ENCODE measurements around the gene LRRC56. TPM values are rescaled to one million over a fixed set of nuclear protein-coding genes. Genes with fewer than 3 reads are reported as not detected.

The LRRC56 gene
- total and polyA plus RNA-seq, 2 of the 13 experiments (the other 11 are each of a cell fraction or from before 2014, with no cell fraction given) = 0.11 to 0.29 TPM

DNA sequence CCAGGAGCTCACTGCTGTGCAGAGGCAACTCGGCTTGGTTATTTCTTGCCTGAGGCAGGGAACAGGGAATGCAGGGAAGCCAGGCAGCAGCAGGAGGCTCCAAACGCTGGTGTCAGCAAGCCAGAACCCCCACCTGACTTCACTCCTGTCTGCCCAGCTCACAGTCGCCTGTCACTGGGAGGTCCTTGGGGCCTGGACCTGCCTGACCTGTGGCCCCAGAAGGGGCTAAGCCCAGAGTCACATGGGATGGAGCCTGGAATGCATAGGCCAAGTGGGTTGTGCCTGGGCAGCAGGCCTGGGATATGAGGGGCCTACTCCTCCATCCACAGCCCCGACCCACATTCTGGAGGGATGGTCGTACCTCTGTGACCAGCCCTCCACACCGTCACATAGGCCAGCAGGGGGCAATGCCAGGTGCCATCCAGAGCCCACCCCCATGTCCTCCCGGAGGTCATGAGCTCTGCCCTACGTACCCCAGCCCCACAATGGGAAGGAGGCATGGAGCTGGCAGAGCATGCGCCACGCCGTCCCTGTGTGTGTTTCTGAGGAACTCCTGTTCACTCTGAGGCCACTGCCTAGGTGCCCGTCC, 28.7 kb downstream of the LRRC56 start (continued):
- TF ChIP-seq, protein P1, sequence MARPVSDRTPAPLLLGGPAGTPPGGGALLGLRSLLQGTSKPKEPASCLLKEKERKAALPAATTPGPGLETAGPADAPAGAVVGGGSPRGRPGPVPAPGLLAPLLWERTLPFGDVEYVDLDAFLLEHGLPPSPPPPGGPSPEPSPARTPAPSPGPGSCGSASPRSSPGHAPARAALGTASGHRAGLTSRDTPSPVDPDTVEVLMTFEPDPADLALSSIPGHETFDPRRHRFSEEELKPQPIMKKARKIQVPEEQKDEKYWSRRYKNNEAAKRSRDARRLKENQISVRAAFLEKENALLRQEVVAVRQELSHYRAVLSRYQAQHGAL (CRISPR knock-in tag; IDR thresholded peaks at IDR 0.05; ENCODE audit: not compliant biosample characterization) = no peak
- no peak for TF ChIP-seq ZNF121 (CRISPR knock-in tag; IDR thresholded peaks at IDR 0.05)
- no peak for TF ChIP-seq ZNF234 (CRISPR knock-in tag; conservative IDR thresholded peaks at IDR 0.05)
- no peak for TF ChIP-seq CEBPG (CRISPR knock-in tag; IDR thresholded peaks at IDR 0.05)
- no peak for TF ChIP-seq THAP11 (CRISPR knock-in tag; IDR thresholded peaks at IDR 0.05)
- TF ChIP-seq, protein P2, sequence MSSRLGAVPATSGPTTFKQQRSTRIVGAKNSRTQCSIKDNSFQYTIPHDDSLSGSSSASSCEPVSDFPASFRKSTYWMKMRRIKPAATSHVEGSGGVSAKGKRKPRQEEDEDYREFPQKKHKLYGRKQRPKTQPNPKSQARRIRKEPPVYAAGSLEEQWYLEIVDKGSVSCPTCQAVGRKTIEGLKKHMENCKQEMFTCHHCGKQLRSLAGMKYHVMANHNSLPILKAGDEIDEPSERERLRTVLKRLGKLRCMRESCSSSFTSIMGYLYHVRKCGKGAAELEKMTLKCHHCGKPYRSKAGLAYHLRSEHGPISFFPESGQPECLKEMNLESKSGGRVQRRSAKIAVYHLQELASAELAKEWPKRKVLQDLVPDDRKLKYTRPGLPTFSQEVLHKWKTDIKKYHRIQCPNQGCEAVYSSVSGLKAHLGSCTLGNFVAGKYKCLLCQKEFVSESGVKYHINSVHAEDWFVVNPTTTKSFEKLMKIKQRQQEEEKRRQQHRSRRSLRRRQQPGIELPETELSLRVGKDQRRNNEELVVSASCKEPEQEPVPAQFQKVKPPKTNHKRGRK (CRISPR knock-in tag; IDR thresholded peaks at IDR 0.05) = no peak
- no peak for TF ChIP-seq FOXM1 (CRISPR knock-in tag; IDR thresholded peaks at IDR 0.05)
- no peak; the same call in 1 of the 2 replicates for TF ChIP-seq MED1 (CRISPR knock-in tag; IDR thresholded peaks at IDR 0.05)
- TF ChIP-seq ZNF232 (CRISPR knock-in tag; IDR thresholded peaks at IDR 0.05; ENCODE audit: borderline replicate concordance) = no peak
- peak; percentile 76 for TF ChIP-seq TEAD3 (CRISPR knock-in tag; optimal IDR thresholded peaks at IDR 0.05; ENCODE audit: borderline replicate concordance)
- TF ChIP-seq HDAC1 (CRISPR knock-in tag; IDR thresholded peaks at IDR 0.05) = no peak
- no peak for TF ChIP-seq FOXA3 (CRISPR knock-in tag; IDR thresholded peaks at IDR 0.05)
- TF ChIP-seq ZFP91 (CRISPR knock-in tag; IDR thresholded peaks at IDR 0.05; ENCODE audit: borderline replicate concordance) = no peak; the same call in 1 of the 2 replicates
- no peak for TF ChIP-seq CEBPB (IDR thresholded peaks at IDR 0.05; ENCODE audit: borderline replicate concordance, low read depth, low read length)
- no peak for TF ChIP-seq ZNF260 (CRISPR knock-in tag; IDR thresholded peaks at IDR 0.05; ENCODE audit: borderline replicate concordance, low read depth)
- no peak for TF ChIP-seq ZSCAN9 (CRISPR knock-in tag; IDR thresholded peaks at IDR 0.05; ENCODE audit: borderline replicate concordance)
- TF ChIP-seq SP140L (CRISPR knock-in tag; IDR thresholded peaks at IDR 0.05; ENCODE audit: borderline replicate concordance) = no peak
- TF ChIP-seq ZNF10 (CRISPR knock-in tag; IDR thresholded peaks at IDR 0.05; ENCODE audit: borderline replicate concordance, low read depth) = no peak
- no peak for TF ChIP-seq ZNF205 (CRISPR knock-in tag; IDR thresholded peaks at IDR 0.05)
- TF ChIP-seq ZBTB39 (CRISPR knock-in tag; IDR thresholded peaks at IDR 0.05) = no peak
- no peak for TF ChIP-seq MATR3 (CRISPR knock-in tag; IDR thresholded peaks at IDR 0.05)
- no peak for TF ChIP-seq YEATS2 (CRISPR knock-in tag; IDR thresholded peaks at IDR 0.05; ENCODE audit: borderline replicate concordance)
- TF ChIP-seq MIER2 (CRISPR knock-in tag; IDR thresholded peaks at IDR 0.05) = no peak
- TF ChIP-seq, protein P3, sequence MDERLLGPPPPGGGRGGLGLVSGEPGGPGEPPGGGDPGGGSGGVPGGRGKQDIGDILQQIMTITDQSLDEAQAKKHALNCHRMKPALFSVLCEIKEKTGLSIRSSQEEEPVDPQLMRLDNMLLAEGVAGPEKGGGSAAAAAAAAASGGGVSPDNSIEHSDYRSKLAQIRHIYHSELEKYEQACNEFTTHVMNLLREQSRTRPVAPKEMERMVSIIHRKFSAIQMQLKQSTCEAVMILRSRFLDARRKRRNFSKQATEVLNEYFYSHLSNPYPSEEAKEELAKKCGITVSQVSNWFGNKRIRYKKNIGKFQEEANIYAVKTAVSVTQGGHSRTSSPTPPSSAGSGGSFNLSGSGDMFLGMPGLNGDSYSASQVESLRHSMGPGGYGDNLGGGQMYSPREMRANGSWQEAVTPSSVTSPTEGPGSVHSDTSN (CRISPR knock-in tag; IDR thresholded peaks at IDR 0.05) = no peak
